GM12878 (cell line): ENCODE data around the gene SIT1. TPM values are rescaled to one million over a fixed set of nuclear protein-coding genes. Genes with fewer than 3 reads are reported as not detected.

Source experiments
- ATAC-seq: fragments of 200-7000 bp; cut with Tn5 transposase; 3 replicates; pipeline ENCODE4 v1.9.1; 2020; ENCODE audit warnings: mild to moderate bottlenecking, moderate library complexity
- BruUV-seq: library from RNA; stranded (reverse); fragments of 400-500 nt; replicated peaks from 2 replicates; lab custom pipeline; 2021; lab: Mats Ljungman, UMichigan
- CTCF ChIA-PET: fragments of 300-600 bp; sonication (Branson Sonifier 250); formaldehyde crosslinking; extraction: SDS; loops from one replicate; lab custom pipeline; 2021; ENCODE audit warnings: inconsistent platforms; lab: Yijun Ruan, JAX
- POLR2A ChIA-PET: fragments of 350-600 bp; formaldehyde crosslinking; extraction: SDS; loops from one replicate; lab custom pipeline; 2021; ENCODE audit warnings: inconsistent platforms; lab: Charles Lee
- RAD21 ChIA-PET: fragments of 300-600 bp; sonication (Branson Sonifier 250); formaldehyde crosslinking; loops from one replicate; lab custom pipeline; 2023; ENCODE audit warnings: antibody characterized with exemption; ENCODE audit not compliant: unreplicated experiment; lab: Charles Lee
- SMC1A ChIA-PET: fragments of 300-600 bp; sonication (Branson Sonifier 250); formaldehyde crosslinking; loops from one replicate; lab custom pipeline; 2023; ENCODE audit not compliant: unreplicated experiment, uncharacterized antibody; lab: Charles Lee
- DNase-seq: peaks from one replicate; pipeline ENCODE4 v3.0.0-alpha.2; 2011; ENCODE audit warnings: low read depth, low spot score
- FAIRE-seq: peaks from 3 replicates; lab custom pipeline; 2011; peaks lifted over from hg19 to GRCh38; lab: Jason Lieb, UNC
- H2AFZ ChIP-seq: 2 replicates; pipeline ENCODE4 v1.6.0; 2011; ENCODE audit warnings: low read depth, low read length, control low read depth; ENCODE audit not compliant: control insufficient read depth
- H3K27ac ChIP-seq: 2 replicates; pipeline ENCODE4 v1.5.1; 2011; ENCODE audit warnings: control low read depth; ENCODE audit not compliant: control insufficient read depth, insufficient read depth
- H3K27me3 ChIP-seq, 2 experiments: replicated peaks in 1 of 2; 2 replicates each; pipeline versions ENCODE4 v1.6.0 to v1.6.1; 2011; ENCODE audit warnings: low read length in 1 of 2; ENCODE audit not compliant: control insufficient read depth in 2 of 2, insufficient read depth in 2 of 2
- H3K36me3 ChIP-seq, 2 experiments: 2 replicates each; pipeline ENCODE4 v1.5.1; 2011; ENCODE audit warnings: low read length in 1 of 2; ENCODE audit not compliant: control insufficient read depth in 2 of 2, insufficient read depth in 2 of 2
- H3K4me1 ChIP-seq: 2 replicates; pipeline ENCODE4 v1.6.1; 2011; ENCODE audit warnings: mild to moderate bottlenecking, low read length, moderate library complexity, mixed read lengths; ENCODE audit not compliant: control insufficient read depth, insufficient read depth
- H3K4me2 ChIP-seq: 2 replicates; pipeline ENCODE4 v1.6.0; 2011; ENCODE audit warnings: control low read depth; ENCODE audit not compliant: control insufficient read depth, insufficient read depth
- H3K4me3 ChIP-seq: fragments of 200-600 bp; sonication (generic); 2 replicates; pipeline ENCODE4 v1.5.1; 2016
- H3K79me2 ChIP-seq: 2 replicates; pipeline ENCODE4 v1.6.0; 2011; ENCODE audit warnings: low read length; ENCODE audit not compliant: control insufficient read depth, insufficient read depth
- H3K9ac ChIP-seq: 2 replicates; pipeline ENCODE4 v1.8.0; 2011; ENCODE audit warnings: low read length, control low read depth, mixed read lengths; ENCODE audit not compliant: control insufficient read depth, insufficient read depth
- H3K9me3 ChIP-seq: replicated peaks from 3 replicates; pipeline ENCODE4 v1.5.1; 2011; ENCODE audit warnings: mild to moderate bottlenecking, low read length; ENCODE audit not compliant: control insufficient read depth, insufficient read depth
- H4K20me1 ChIP-seq: 2 replicates; pipeline ENCODE4 v1.6.0; 2011; ENCODE audit not compliant: control insufficient read depth, insufficient read depth
- E2F8 ChIP-seq: fragments of 450-650 bp; IDR thresholded peaks from 2 replicates; pipeline ENCODE4 v1.6.1; 2018; ENCODE audit warnings: mild to moderate bottlenecking, low read depth, moderate library complexity; ENCODE audit not compliant: partially characterized antibody
- EGR1 ChIP-seq, 2 experiments: IDR thresholded peaks; 1 replicate in 1 of 2; 2 replicates in 1 of 2; pipeline ENCODE4 v1.6.1; 2011 to 2012; ENCODE audit warnings: low read depth in 2 of 2, low read length in 2 of 2, borderline replicate concordance in 1 of 2, mild to moderate bottlenecking in 1 of 2, moderate library complexity in 1 of 2
- MEF2A ChIP-seq: IDR thresholded peaks from 2 replicates; pipeline ENCODE4 v1.6.1; 2011; ENCODE audit warnings: low read depth, mild to moderate bottlenecking, low read length, moderate library complexity; ENCODE audit not compliant: insufficient read depth
- NR2F1 ChIP-seq: fragments of 450-650 bp; conservative IDR thresholded peaks from 2 replicates; pipeline ENCODE4 v1.6.1; 2017; ENCODE audit warnings: mild to moderate bottlenecking
- RFX5 ChIP-seq: IDR thresholded peaks from 2 replicates; pipeline ENCODE4 v1.6.1; 2011; ENCODE audit warnings: low read depth, low read length, improper control_type of control experiment
- SMAD1 ChIP-seq: fragments of 450-650 bp; IDR thresholded peaks from 2 replicates; pipeline ENCODE4 v1.6.1; 2018; ENCODE audit warnings: mild to moderate bottlenecking, low read depth; ENCODE audit not compliant: partially characterized antibody
- STAT3 ChIP-seq: IDR thresholded peaks from 2 replicates; pipeline ENCODE4 v1.6.1; 2011; ENCODE audit warnings: low read depth, low read length, improper control_type of control experiment
- SUPT20H ChIP-seq: IDR thresholded peaks from 2 replicates; pipeline ENCODE4 v1.6.1; 2011; ENCODE audit warnings: low read depth, mild to moderate bottlenecking, low read length, moderate library complexity, borderline replicate concordance; ENCODE audit not compliant: control insufficient read depth
- TBL1XR1 ChIP-seq: IDR thresholded peaks from 2 replicates; pipeline ENCODE4 v1.6.1; 2012; ENCODE audit warnings: low read depth, low read length, improper control_type of control experiment
- ZBTB11 ChIP-seq: fragments of 450-650 bp; formaldehyde crosslinking; IDR thresholded peaks from 2 replicates; pipeline ENCODE4 v1.5.0; 2022; ENCODE audit warnings: mild to moderate bottlenecking, missing genetic modification characterization
- ZNF217 ChIP-seq: fragments of 450-650 bp; IDR thresholded peaks from 2 replicates; pipeline ENCODE4 v1.6.1; 2017; ENCODE audit warnings: antibody characterized with exemption, mild to moderate bottlenecking
- ZNF687 ChIP-seq: fragments of 450-650 bp; IDR thresholded peaks from 2 replicates; pipeline ENCODE4 v1.6.1; 2017; ENCODE audit warnings: mild to moderate bottlenecking, moderate library complexity
- WGBS: methylation state at CpG from one replicate; pipeline ENCODE4 v1.1.6; 2016; ENCODE audit warnings: low lambda C conversion rate; ENCODE audit not compliant: insufficient replicate concordance, insufficient coverage; ENCODE audit errors: missing lambda C conversion rate; 5-methylcytosine and 5-hydroxymethylcytosine counted together
- in situ Hi-C: fragments of 300-500 bp; cut with MboI; formaldehyde crosslinking; loops from 9 replicates; pipeline ENCODE4 v1.14.3; 2018; ENCODE audit warnings: mixed read lengths
- intact Hi-C: fragments of 100-400 bp; cut with micrococcal nuclease; formaldehyde crosslinking; loops from one replicate; pipeline ENCODE4 v1.14.2; 2022; ENCODE audit not compliant: unreplicated experiment
- polyA plus RNA-seq, 11 experiments: library from polyadenylated mRNA; depleted of rRNA in 4 of 11; unstranded in 6 of 11; stranded (reverse) in 5 of 11; fragments of >200 nt; fragmentation: Nextera tagmentation in 4 of 11; fragmentation: Illumina TruSeq in 1 of 11; extraction: Ambion mirVana in 4 of 11; extraction: Trizol in 1 of 11; gene quantifications; 1 replicate in 1 of 11; 2 replicates in 10 of 11; pipeline versions ENCODE4 v1.2.1 to v1.2.3, GENCODE V29; 2011 to 2016; ENCODE audit warnings: inconsistent platforms in 2 of 11, missing spikeins in 2 of 11, low read depth in 1 of 11
- total RNA-seq, 4 experiments: library from RNA; depleted of rRNA in 3 of 4; stranded (reverse); fragments of >200 nt in 3 of 4; fragmentation: Illumina TruSeq in 1 of 4; extraction: Trizol in 1 of 4; gene quantifications; 2 replicates each; pipeline versions ENCODE4 v1.2.1 to v1.2.3, GENCODE V29; 2013 to 2021

The SIT1 gene
- total and polyA plus RNA-seq, 10 of the 15 experiments (the other 5 are each of a cell fraction or from before 2014, with no cell fraction given) = 0.97 to 137 (median 59.7) TPM

GRCh38 chr9:35609001-35609819 lies 41.5 kb downstream of the SIT1 start:
- ATAC-seq (no peak), FAIRE-seq (no peak), DNase-seq (no peak)
- H4K20me1 ChIP-seq = no peaks in the 10 kb centered on the region
- in situ Hi-C loops (loop anchor here (5.0 kb wide), 1 partner anchor 118 kb away; no protein-coding TSS in a partner anchor), intact Hi-C loops (loop anchor here (10.0 kb wide), 2 partner anchors 206 to 494 kb away; partner anchors contain the start of genes ATOSB, HINT2 and SPAG8)
- no peaks in the 10 kb centered on the region for H3K9me3 ChIP-seq
- ChIA-PET SMC1A (no interaction called here), CTCF (interaction anchor here (0.7 to 1.8 kb wide), 5 partner anchors 14 to 236 kb away, joined by 3 to 5 read pairs (median 3); no protein-coding TSS in a partner anchor), RAD21 (no interaction called here), POLR2A (interaction anchor here (1.2 kb wide), 1 partner anchor 37 kb away, joined by 4 read pairs; no protein-coding TSS in a partner anchor)
- no peak overlapping the region for H2AFZ ChIP-seq
- no peaks in the 10 kb centered on the region for H3K27me3 ChIP-seq
- no peak overlapping the region for H3K27ac ChIP-seq
- H3K36me3 ChIP-seq = no peaks in the 10 kb centered on the region; a peak in 1 of 4 replicates
- BruUV-seq = no TSS peak
- H3K4me2 ChIP-seq = no peak overlapping the region
- no peak overlapping the region for H3K4me3 ChIP-seq
- no peaks in the 10 kb centered on the region; the same call in 1 of the 2 replicates for H3K79me2 ChIP-seq
- WGBS = 84% methylated on average over 31 of the region's 31 CpGs
- no peak overlapping the region for H3K9ac ChIP-seq
- peaks cover 5% of the 10 kb centered on the region for H3K4me1 ChIP-seq
- no peak for TF ChIP-seq MEF2A
- no peak for TF ChIP-seq TBL1XR1
- TF ChIP-seq EGR1 (IDR thresholded peaks at IDR 0.05; ENCODE audit: borderline replicate concordance in 1 of 2, low read depth in 2 of 2, low read length in 2 of 2) = no peak
- TF ChIP-seq SUPT20H = no peak
- TF ChIP-seq SMAD1 = no peak
- no peak for TF ChIP-seq STAT3
- no peak for TF ChIP-seq ZBTB11 (CRISPR knock-in tag)
- no peak for TF ChIP-seq RFX5
- TF ChIP-seq ZNF687 = no peak
- TF ChIP-seq NR2F1 = no peak
- TF ChIP-seq ZNF217 = no peak
- TF ChIP-seq E2F8 = no peak
